Measurements from ENCODE around the gene ZRANB2. TPM values are rescaled to one million over a fixed set of nuclear protein-coding genes. Genes with fewer than 3 reads are reported as not detected.

Gene ZRANB2
- total and polyA plus RNA-seq, 11 donors: 24.6 to 56.6 (median 48.6) TPM

DNA sequence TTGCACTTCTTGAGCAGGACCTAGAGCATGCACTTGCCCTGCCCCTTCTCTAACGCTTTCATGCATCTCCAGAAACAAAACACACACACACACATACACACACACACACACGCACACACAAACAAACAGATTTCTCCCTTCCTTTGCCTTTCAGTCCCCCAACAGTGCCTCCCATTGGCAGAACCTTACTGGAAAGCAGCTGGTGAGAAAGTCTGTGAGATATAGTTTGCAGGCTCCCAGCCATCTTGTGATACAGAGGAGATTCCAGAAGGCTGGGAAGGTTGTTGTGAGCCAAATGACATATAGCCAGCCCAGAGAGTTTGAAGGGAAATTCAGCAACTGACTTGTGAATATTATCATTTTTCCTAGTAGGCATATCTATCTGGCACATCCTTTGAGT, 35.9 kb upstream of the ZRANB2 start:
- H3K4me3 ChIP-seq: no peak overlapping the region
- H3K9me3 ChIP-seq: peaks cover 0 to 9% (median 0%) of the 10 kb centered on the region in 12 donors
- TF ChIP-seq, protein P1, sequence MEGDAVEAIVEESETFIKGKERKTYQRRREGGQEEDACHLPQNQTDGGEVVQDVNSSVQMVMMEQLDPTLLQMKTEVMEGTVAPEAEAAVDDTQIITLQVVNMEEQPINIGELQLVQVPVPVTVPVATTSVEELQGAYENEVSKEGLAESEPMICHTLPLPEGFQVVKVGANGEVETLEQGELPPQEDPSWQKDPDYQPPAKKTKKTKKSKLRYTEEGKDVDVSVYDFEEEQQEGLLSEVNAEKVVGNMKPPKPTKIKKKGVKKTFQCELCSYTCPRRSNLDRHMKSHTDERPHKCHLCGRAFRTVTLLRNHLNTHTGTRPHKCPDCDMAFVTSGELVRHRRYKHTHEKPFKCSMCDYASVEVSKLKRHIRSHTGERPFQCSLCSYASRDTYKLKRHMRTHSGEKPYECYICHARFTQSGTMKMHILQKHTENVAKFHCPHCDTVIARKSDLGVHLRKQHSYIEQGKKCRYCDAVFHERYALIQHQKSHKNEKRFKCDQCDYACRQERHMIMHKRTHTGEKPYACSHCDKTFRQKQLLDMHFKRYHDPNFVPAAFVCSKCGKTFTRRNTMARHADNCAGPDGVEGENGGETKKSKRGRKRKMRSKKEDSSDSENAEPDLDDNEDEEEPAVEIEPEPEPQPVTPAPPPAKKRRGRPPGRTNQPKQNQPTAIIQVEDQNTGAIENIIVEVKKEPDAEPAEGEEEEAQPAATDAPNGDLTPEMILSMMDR (IDR thresholded peaks at IDR 0.05): no peak
- no peak for TF ChIP-seq POLR2A (IDR thresholded peaks at IDR 0.05)
- no peaks in the 10 kb centered on the region for H3K36me3 ChIP-seq
- no peak overlapping the region for H3K27ac ChIP-seq
- WGBS, 4 donors: 59 to 65% (median 60%) methylated on average over 2 of the region's 2 CpGs
- no peaks in the 10 kb centered on the region for H3K4me1 ChIP-seq
- intact Hi-C loops (cut with DNase I): no loop called here
- ATAC-seq: no peak
- H3K27me3 ChIP-seq: no peaks in the 10 kb centered on the region
- no peak for DNase-seq

DNA sequence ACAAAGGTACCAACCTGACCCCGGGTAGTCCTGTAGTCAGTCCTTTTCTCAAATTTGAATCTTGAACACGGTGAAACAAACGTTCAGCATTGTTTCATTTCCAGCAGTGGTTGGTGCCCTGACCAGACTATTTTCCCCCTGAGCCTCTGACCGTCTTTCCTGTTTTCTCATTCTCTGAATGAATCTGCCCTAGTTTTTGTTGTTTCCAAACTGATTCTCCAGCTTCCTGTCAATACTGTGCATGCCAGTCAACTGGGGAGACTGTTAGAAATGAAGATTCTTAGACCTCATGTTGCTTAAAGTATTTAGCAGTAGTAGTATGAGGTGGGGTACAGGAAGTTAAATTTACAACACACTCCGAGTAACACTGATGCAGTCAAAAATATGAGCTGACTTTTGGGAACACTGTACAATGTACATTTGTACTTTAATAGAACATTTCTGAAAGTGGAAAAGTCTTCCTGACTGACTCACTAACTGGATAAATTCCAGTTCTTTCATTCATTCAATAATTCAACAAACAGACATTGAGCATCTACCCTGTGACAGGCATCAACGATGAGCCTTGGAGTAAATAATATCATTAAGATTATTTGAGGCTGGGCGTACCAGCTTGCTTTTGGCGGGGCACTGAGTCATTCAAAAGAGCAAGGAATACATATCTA, 26.0 kb upstream of the ZRANB2 start:
- no peaks in the 10 kb centered on the region for H3K36me3 ChIP-seq
- H3K27ac ChIP-seq: no peak overlapping the region
- intact Hi-C loops (cut with DNase I): no loop called here
- no peak for ATAC-seq
- 73 to 78% (median 78%) methylated on average over 8 of the region's 8 CpGs for WGBS, 4 donors
- peaks cover 0 to 5% (median 0%) of the 10 kb centered on the region in 12 donors for H3K9me3 ChIP-seq
- H3K27me3 ChIP-seq: no peaks in the 10 kb centered on the region
- H3K4me1 ChIP-seq: no peaks in the 10 kb centered on the region
- H3K4me3 ChIP-seq: no peak overlapping the region
- no peak for DNase-seq
- TF ChIP-seq, protein P1 (IDR thresholded peaks at IDR 0.05): no peak
- no peak for TF ChIP-seq POLR2A (IDR thresholded peaks at IDR 0.05)

DNA sequence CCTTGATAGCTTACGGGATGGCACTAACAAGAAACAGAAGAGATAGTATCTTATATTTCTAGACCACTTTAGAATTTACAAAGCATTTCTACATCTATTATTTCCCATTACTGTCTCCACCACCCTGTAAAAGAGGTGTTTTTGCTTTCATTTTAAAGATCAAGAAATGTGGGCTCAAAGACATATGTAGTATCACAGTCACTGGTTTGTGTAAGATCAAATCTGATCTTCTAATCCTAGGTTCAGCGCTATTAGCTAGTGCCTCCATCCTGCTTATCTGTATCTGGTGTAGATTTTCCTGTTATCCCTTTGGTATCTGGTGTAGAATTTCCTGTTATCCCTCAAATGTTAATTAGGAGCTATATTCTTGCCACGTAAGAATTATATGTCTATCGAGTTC, 23.6 kb upstream of the ZRANB2 start:
- intact Hi-C loops (cut with DNase I): no loop called here
- ATAC-seq (no peak), DNase-seq (no peak)
- Histone ChIP-seq H3K27ac (no peak overlapping the region), H3K4me1 (no peaks in the 10 kb centered on the region), H3K36me3 (no peaks in the 10 kb centered on the region), H3K4me3 (no peak overlapping the region), H3K27me3 (no peaks in the 10 kb centered on the region), H3K9me3 (peaks cover 0 to 5% (median 0%) of the 10 kb centered on the region in 12 donors)
- WGBS, 4 donors: 88 to 94% (median 90%) methylated on average over 4 of the region's 4 CpGs
- TF ChIP-seq, protein P1 (IDR thresholded peaks at IDR 0.05): no peak
- no peak for TF ChIP-seq POLR2A (IDR thresholded peaks at IDR 0.05)

DNA sequence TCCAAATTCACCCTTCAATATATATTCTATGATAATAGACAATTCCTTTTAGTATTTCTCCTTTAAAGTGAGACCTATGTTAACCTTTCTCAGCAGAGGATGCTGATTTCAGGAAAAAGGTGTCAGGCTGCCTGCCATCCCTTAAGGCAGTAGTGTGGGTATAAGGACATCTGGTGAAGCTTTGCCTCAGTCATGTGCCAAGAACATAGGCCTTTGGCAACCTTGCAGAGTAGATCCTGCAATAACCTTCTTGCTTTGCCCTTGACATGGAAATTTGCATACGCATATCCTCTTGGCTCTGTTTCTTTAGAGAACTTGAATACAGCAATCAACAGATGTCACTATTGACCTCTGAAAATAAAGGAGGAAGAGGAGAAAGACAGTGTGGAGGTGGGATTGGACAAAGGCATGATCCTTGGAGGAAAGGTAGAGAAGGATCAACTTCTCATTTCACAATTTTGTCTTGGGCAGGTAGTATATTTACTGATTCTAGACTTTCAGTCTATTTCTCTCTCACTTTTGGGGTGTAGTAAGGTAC, 21.1 kb upstream of the ZRANB2 start:
- H3K27ac ChIP-seq: no peak overlapping the region
- TF ChIP-seq POLR2A (IDR thresholded peaks at IDR 0.05): no peak
- TF ChIP-seq, protein P1 (IDR thresholded peaks at IDR 0.05): no peak
- H3K4me3 ChIP-seq: no peak overlapping the region
- no peaks in the 10 kb centered on the region for H3K27me3 ChIP-seq
- intact Hi-C loops (cut with DNase I): no loop called here
- DNase-seq: no peak
- 67 to 91% (median 81%) methylated on average over 1 of the region's 1 CpG for WGBS, 4 donors
- H3K4me1 ChIP-seq: no peaks in the 10 kb centered on the region
- no peaks in the 10 kb centered on the region for H3K36me3 ChIP-seq
- H3K9me3 ChIP-seq: no peaks in the 10 kb centered on the region
- ATAC-seq: peak in 1 of 4 donors; percentile 68
